ENCODE results near the gene MAT2B. TPM values are rescaled to one million over a fixed set of nuclear protein-coding genes. Genes with fewer than 3 reads are reported as not detected.

MAT2B gene
- total RNA-seq, 1 donor from 2014 or later = 69.2 TPM

DNA sequence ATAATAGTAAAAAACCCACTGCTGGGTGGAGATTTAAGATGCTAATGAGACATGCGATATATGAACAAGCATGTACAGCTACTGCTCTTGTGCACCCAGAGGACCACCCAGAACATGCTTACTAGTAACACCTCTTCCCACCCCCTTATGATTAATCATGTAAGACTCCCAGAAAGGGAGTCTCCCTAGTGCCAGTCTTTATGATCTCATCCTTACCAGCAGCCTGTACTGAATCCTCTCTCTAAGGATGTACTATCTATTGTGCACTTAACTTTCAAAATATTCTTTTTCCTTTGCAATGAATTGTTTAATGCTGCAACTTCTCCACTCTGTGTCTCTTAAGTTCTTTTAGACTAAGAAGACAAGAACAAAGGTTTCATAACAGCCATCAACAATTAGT is 9.1 kb upstream of the MAT2B start:
- Histone ChIP-seq H3K27me3 (ENCODE audit: low read depth) (no peaks in the 10 kb centered on the region), H3K4me1 (no peaks in the 10 kb centered on the region), H3K36me3 (no peaks in the 10 kb centered on the region), H3K9me3 (replicated peaks) (no peaks in the 10 kb centered on the region), H3K4me3 (no peak overlapping the region), H3K27ac (replicated peaks) (no peak overlapping the region)
- intact Hi-C loops (cut with micrococcal nuclease) = no loop called here
- TF ChIP-seq CTCF (IDR thresholded peaks at IDR 0.05; ENCODE audit: borderline replicate concordance) = no peak
- DNase-seq = no peak

DNA sequence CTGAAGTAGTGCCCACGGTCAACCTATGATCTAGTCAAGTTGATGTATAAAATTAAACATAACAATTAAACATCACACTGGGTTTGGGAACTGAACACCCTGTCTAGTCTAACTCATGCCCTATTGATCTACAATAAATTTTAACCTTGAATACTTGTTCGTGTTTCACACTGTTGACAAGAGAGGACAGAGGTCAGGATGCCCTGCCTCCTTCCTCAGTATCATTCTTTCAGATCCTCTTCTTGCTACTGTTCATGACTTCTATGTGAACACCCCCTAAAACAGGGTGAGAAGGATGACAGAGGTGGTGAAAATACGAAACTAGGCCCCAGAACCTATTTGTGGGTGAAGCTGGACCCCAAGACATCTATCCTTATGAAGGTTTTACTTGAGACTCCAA is 8.1 kb upstream of the MAT2B start:
- Histone ChIP-seq H3K27ac (replicated peaks) (no peak overlapping the region), H3K4me1 (peaks cover 3% of the 10 kb centered on the region), H3K36me3 (no peaks in the 10 kb centered on the region), H3K27me3 (ENCODE audit: low read depth) (no peaks in the 10 kb centered on the region), H3K4me3 (no peak overlapping the region), H3K9me3 (replicated peaks) (no peaks in the 10 kb centered on the region)
- DNase-seq = no peak
- TF ChIP-seq CTCF (IDR thresholded peaks at IDR 0.05; ENCODE audit: borderline replicate concordance) = no peak
- intact Hi-C loops (cut with micrococcal nuclease) = no loop called here

GRCh38 chr5:163498886-163499285 is 6.5 kb upstream of the MAT2B start:
- no peaks in the 10 kb centered on the region for H3K36me3 ChIP-seq
- no peaks in the 10 kb centered on the region for H3K9me3 ChIP-seq (replicated peaks)
- peaks cover 18% of the 10 kb centered on the region for H3K4me1 ChIP-seq
- intact Hi-C loops (cut with micrococcal nuclease) = no loop called here
- no peak for TF ChIP-seq CTCF (IDR thresholded peaks at IDR 0.05; ENCODE audit: borderline replicate concordance)
- H3K27me3 ChIP-seq (ENCODE audit: low read depth) = no peaks in the 10 kb centered on the region
- DNase-seq = no peak
- no peak overlapping the region for H3K27ac ChIP-seq (replicated peaks)
- H3K4me3 ChIP-seq = no peak overlapping the region

- TF ChIP-seq CTCF (IDR thresholded peaks at IDR 0.05; ENCODE audit: borderline replicate concordance) = no peak
- Histone ChIP-seq H3K4me1 (peaks cover 51% of the 10 kb centered on the region), H3K27ac (replicated peaks) (peak overlapping the region; percentile 99), H3K27me3 (ENCODE audit: low read depth) (no peaks in the 10 kb centered on the region), H3K9me3 (replicated peaks) (no peaks in the 10 kb centered on the region), H3K4me3 (peak overlapping the region; percentile 90), H3K36me3 (no peaks in the 10 kb centered on the region)
- intact Hi-C loops (cut with micrococcal nuclease) = no loop called here
- no peak for DNase-seq
These were observed 2.9 kb upstream of the MAT2B start for GRCh38 chr5:163502521-163502920.

DNA sequence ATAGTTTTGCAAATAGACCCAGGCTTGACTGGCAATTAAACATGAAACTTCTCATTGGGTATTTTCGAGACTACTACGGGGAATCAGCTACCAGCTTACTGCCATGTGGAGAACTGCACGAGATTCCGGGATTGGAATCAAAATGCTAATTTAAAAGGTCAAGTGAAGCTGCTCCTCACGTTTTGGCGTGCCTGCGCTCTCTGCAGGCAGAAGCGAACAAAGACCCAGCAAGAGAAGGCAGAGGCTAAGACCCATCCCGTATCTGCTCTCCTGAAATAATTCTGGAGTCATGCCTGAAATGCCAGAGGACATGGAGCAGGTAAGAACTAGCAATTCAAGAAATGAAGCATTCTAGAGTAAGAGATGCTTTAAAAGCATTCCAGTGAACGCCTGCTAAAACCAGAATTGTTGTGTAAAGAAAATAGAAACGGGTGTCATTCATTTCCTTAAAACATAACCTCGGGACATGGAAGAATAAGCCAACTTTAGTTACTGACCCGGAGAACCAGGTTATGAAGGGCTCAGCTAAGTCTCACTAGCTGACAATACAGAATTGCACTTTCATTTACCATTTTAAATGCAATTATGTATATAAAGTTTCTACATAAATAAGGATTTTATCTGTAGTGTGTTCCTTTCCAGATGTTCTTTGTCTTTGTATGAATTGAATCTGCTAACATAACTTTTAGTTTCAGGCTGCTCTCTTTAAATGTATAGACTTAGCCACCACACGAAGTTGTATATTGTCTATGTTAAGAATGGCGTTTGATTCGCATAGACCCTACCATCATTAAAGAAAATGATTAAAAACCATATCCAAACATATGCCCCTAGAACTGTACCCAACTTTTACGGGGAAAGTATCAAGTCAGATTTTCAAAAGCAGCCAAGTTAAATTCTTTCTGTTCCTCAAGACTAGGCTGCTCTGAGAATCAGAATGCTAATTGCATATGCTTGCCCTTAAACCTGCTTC is 2.0 kb upstream of the MAT2B start:
- Histone ChIP-seq H3K36me3 (no peaks in the 10 kb centered on the region), H3K27me3 (ENCODE audit: low read depth) (no peaks in the 10 kb centered on the region), H3K27ac (replicated peaks) (peak overlapping the region; percentile 99), H3K9me3 (replicated peaks) (no peaks in the 10 kb centered on the region), H3K4me3 (peak overlapping the region; percentile 90), H3K4me1 (peaks cover 60% of the 10 kb centered on the region)
- peak; percentile 50 for TF ChIP-seq CTCF (IDR thresholded peaks at IDR 0.05; ENCODE audit: borderline replicate concordance)
- intact Hi-C loops (cut with micrococcal nuclease) = no loop called here
- DNase-seq = peak; percentile 43
